HL-60 (cell line): Measurements from ENCODE around the gene BMP15.

Experiments
- DNase-seq, 2 experiments: peaks; one replicate each; pipeline ENCODE4 v3.0.0-alpha.2; 2010 to 2020; ENCODE audit warnings: low read depth in 1 of 2, low spot score in 1 of 2
- H3K27ac ChIP-seq: fragments of 250-450 bp; sonication (Bioruptor Pico); replicated peaks from 2 replicates; pipeline ENCODE4 v1.5.1; 2020; ENCODE audit warnings: mild to moderate bottlenecking, moderate library complexity
- H3K27me3 ChIP-seq: fragments of 250-450 bp; sonication (Bioruptor Pico); 2 replicates; pipeline ENCODE4 v1.5.1; 2021; ENCODE audit warnings: mild to moderate bottlenecking, moderate library complexity; ENCODE audit not compliant: insufficient read depth, poor library complexity, severe bottlenecking
- H3K4me3 ChIP-seq: replicated peaks from 2 replicates; pipeline ENCODE4 v1.5.1; 2011; ENCODE audit warnings: mild to moderate bottlenecking, control low read depth, low read length; ENCODE audit not compliant: insufficient read depth
- CTCF ChIP-seq: IDR thresholded peaks from one replicate; pipeline ENCODE4 v1.5.1; 2011; ENCODE audit warnings: low read length, control low read depth, inconsistent platforms; ENCODE audit not compliant: insufficient read depth
- GABPA ChIP-seq: IDR thresholded peaks from 2 replicates; pipeline ENCODE4 v1.6.1; 2012; ENCODE audit warnings: low read depth
- POLR2AphosphoS5 ChIP-seq: IDR thresholded peaks from 2 replicates; pipeline ENCODE4 v1.6.1; 2012; ENCODE audit warnings: low read depth
- REST ChIP-seq: IDR thresholded peaks from 2 replicates; pipeline ENCODE4 v1.6.1; 2012; ENCODE audit warnings: low read depth; ENCODE audit not compliant: insufficient replicate concordance
- SPI1 ChIP-seq: IDR thresholded peaks from 2 replicates; pipeline ENCODE4 v1.6.1; 2012; ENCODE audit warnings: low read depth, mild to moderate bottlenecking, borderline replicate concordance

Gene BMP15

GRCh38 chrX:50881028-50881427 lies 29.5 kb upstream of the BMP15 start:
- H3K4me3 ChIP-seq, result no peak overlapping the region
- DNase-seq, result no peak
- no peaks in the 10 kb centered on the region for H3K27me3 ChIP-seq
- no peak for TF ChIP-seq GABPA
- TF ChIP-seq POLR2AphosphoS5, result no peak
- TF ChIP-seq SPI1, result no peak
- TF ChIP-seq REST, result no peak
- TF ChIP-seq CTCF, result no peak
- H3K27ac ChIP-seq, result no peak overlapping the region

GRCh38 chrX:50888884-50889283 lies 21.7 kb upstream of the BMP15 start:
- TF ChIP-seq CTCF (no peak), POLR2AphosphoS5 (no peak), REST (no peak), GABPA (no peak), SPI1 (no peak)

DNA sequence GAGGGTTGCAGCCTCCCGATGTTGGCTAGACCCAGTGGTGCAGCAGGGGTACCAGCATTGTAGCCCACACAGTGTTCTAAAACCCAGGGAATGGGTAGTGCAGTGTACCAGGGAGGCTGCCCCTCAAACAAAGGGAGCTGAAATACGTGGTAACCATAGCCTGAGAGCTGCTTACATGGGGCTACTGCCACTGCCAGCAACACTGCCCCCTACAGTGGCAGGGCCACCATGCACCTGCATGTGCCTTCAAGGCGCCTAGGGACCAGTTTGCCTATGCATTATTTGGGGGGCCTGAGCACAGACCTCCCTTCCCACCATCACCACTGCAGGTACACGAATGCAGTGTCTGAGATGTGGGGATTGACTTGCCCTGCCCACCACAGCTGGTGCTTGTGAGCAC lies 21.0 kb upstream of the BMP15 start:
- TF ChIP-seq POLR2AphosphoS5, result no peak
- TF ChIP-seq SPI1, result no peak
- TF ChIP-seq CTCF, result no peak
- Histone ChIP-seq H3K27ac (no peak overlapping the region), H3K4me3 (no peak overlapping the region), H3K27me3 (no peaks in the 10 kb centered on the region)
- DNase-seq, result no peak

More at GRCh38 chrX:50888884-50889283, 21.7 kb upstream of the BMP15 start:
- no peak for DNase-seq
- Histone ChIP-seq H3K4me3 (no peak overlapping the region), H3K27me3 (no peaks in the 10 kb centered on the region), H3K27ac (no peak overlapping the region)

DNA sequence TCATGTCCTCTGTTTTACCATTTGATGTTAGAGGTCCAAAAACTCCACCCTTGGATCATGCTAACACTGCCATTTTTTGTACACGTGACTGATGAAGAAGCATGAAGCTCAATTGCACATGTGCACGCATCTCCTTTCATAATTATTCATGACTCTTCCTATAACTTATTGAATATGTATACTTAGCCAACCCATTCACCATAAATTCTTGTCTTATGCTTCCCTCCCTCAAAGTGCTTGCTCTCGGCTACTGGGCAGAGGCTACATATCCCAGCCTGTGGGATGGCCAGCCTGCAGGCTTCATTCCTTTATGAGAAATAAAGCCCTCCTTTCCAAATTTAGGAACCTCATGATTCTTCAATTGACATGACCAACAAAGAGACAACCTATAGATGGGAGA lies 17.5 kb upstream of the BMP15 start:
- TF ChIP-seq SPI1 (no peak), REST (no peak)
- Histone ChIP-seq H3K27me3 (no peaks in the 10 kb centered on the region), H3K27ac (no peak overlapping the region), H3K4me3 (no peak overlapping the region)
- DNase-seq, result no peak
